Breast epithelium (tissue), 4 donors: ENCODE measurements around the gene PTCD2. TPM values are rescaled to one million over a fixed set of nuclear protein-coding genes. Genes with fewer than 3 reads are reported as not detected.

Source experiments
- DNase-seq, 2 donors: peaks; one replicate each; pipeline ENCODE4 v3.0.0-alpha.2; 2019; ENCODE audit warnings: low spot score in 2 of 2
- H3K27ac ChIP-seq, 2 donors: fragments of 200-600 bp; sonication (generic) in 1 of 2; one replicate each; pipeline ENCODE4 v1.5.1; 2016 to 2019; ENCODE audit warnings: mild to moderate bottlenecking in 1 of 2
- H3K27me3 ChIP-seq, 2 donors: fragments of 200-600 bp; sonication (generic) in 1 of 2; one replicate each; pipeline versions ENCODE4 v1.5.1 to v1.6.0; 2017 to 2019; ENCODE audit warnings: control low read depth in 1 of 2, mild to moderate bottlenecking in 1 of 2
- H3K36me3 ChIP-seq: fragments of 200-600 bp; one replicate; pipeline ENCODE4 v1.5.1; 2019
- H3K4me1 ChIP-seq, 2 donors: fragments of 200-600 bp; sonication (generic); one replicate each; pipeline ENCODE4 v1.5.1; 2016 to 2019; ENCODE audit warnings: control low read depth in 1 of 2
- H3K4me3 ChIP-seq, 3 donors: fragments of 200-600 bp; sonication (generic); 1 replicate in 2 of 3; 2 replicates in 1 of 3; pipeline ENCODE4 v1.5.1; 2016 to 2019; ENCODE audit warnings: mild to moderate bottlenecking in 3 of 3, moderate library complexity in 2 of 3
- H3K9me3 ChIP-seq, 2 donors: fragments of 200-600 bp; sonication (generic) in 1 of 2; one replicate each; pipeline ENCODE4 v1.5.1; 2016 to 2019; ENCODE audit warnings: control low read depth in 1 of 2
- CTCF ChIP-seq, 3 donors: fragments of 450-650 bp; IDR thresholded peaks; one replicate each; pipeline ENCODE4 v1.5.1; 2016 to 2017; ENCODE audit warnings: antibody characterized with exemption in 3 of 3, mild to moderate bottlenecking in 3 of 3, moderate library complexity in 3 of 3
- POLR2A ChIP-seq: fragments of 450-650 bp; IDR thresholded peaks from one replicate; pipeline ENCODE4 v1.6.1; 2016; ENCODE audit warnings: antibody characterized with exemption, mild to moderate bottlenecking, moderate library complexity
- POLR2AphosphoS5 ChIP-seq, 3 donors: sonication (generic); formaldehyde crosslinking; IDR thresholded peaks; one replicate each; pipeline ENCODE4 v1.6.1; 2017; ENCODE audit warnings: antibody characterized with exemption in 3 of 3
- intact Hi-C: fragments of 100-400 bp; cut with DNase I; formaldehyde crosslinking; loops from one replicate; pipeline ENCODE4 v1.15.1; 2023; ENCODE audit warnings: low total_unique reads
- total RNA-seq, 3 donors: library from RNA; depleted of rRNA; stranded (reverse); fragments of >200 nt; gene quantifications; one replicate each; pipeline ENCODE4 v1.1.0, GENCODE V29; 2016

Gene PTCD2
- total RNA-seq, 3 donors from 2014 or later: 5.6 to 10.1 (median 7.5) TPM

- DNase-seq: no peak
- Histone ChIP-seq H3K27ac (no peak overlapping the region), H3K4me3 (no peak overlapping the region), H3K36me3 (no peaks in the 10 kb centered on the region), H3K27me3 (no peaks in the 10 kb centered on the region), H3K4me1 (no peaks in the 10 kb centered on the region), H3K9me3 (no peaks in the 10 kb centered on the region)
- intact Hi-C loops: no loop called here
- no peak for TF ChIP-seq POLR2A
- no peak for TF ChIP-seq CTCF (IDR thresholded peaks at IDR 0.05)
- TF ChIP-seq POLR2AphosphoS5 (IDR thresholded peaks at IDR 0.05): no peak
Measured at GRCh38 chr5:72376381-72376780, 56.2 kb downstream of the PTCD2 start.

- Histone ChIP-seq H3K4me3 (no peak overlapping the region), H3K4me1 (no peaks in the 10 kb centered on the region), H3K36me3 (no peaks in the 10 kb centered on the region), H3K27ac (peak overlapping the region; percentile 10 to 41), H3K9me3 (no peaks in the 10 kb centered on the region), H3K27me3 (no peaks in the 10 kb centered on the region)
- TF ChIP-seq POLR2AphosphoS5 (IDR thresholded peaks at IDR 0.05) (peak in 1 of 3 donors; percentile 29), POLR2A (no peak)
- DNase-seq: no peak
- intact Hi-C loops: no loop called here
Measured at GRCh38 chr5:72377910-72378638, 57.9 kb downstream of the PTCD2 start.

- H3K27ac ChIP-seq: peak overlapping the region; percentile 40 to 41
- H3K36me3 ChIP-seq: no peaks in the 10 kb centered on the region
- no peaks in the 10 kb centered on the region for H3K9me3 ChIP-seq
- no peaks in the 10 kb centered on the region for H3K4me1 ChIP-seq
- DNase-seq: peak in 1 of 2 donors; percentile 51
- intact Hi-C loops: no loop called here
- TF ChIP-seq POLR2AphosphoS5 (IDR thresholded peaks at IDR 0.05) (peak in 2 of 3 donors; percentile 23 to 39), CTCF (IDR thresholded peaks at IDR 0.05) (no peak)
- no peaks in the 10 kb centered on the region for H3K27me3 ChIP-seq
- H3K4me3 ChIP-seq: no peak overlapping the region
Measured at GRCh38 chr5:72378639-72379289, 58.6 kb downstream of the PTCD2 start.

GRCh38 chr5:72379936-72380335 lies 59.8 kb downstream of the PTCD2 start:
- H3K27ac ChIP-seq: peak overlapping the region; percentile 12 to 14
- TF ChIP-seq POLR2A (no peak), POLR2AphosphoS5 (IDR thresholded peaks at IDR 0.05) (no peak)
- intact Hi-C loops: no loop called here

GRCh38 chr5:72380492-72381274 lies 60.5 kb downstream of the PTCD2 start:
- no peaks in the 10 kb centered on the region for H3K27me3 ChIP-seq
- no peaks in the 10 kb centered on the region for H3K4me1 ChIP-seq
- intact Hi-C loops: no loop called here
- no peak overlapping the region for H3K4me3 ChIP-seq
- DNase-seq: no peak
- no peaks in the 10 kb centered on the region for H3K36me3 ChIP-seq
- no peak for TF ChIP-seq CTCF (IDR thresholded peaks at IDR 0.05)
- TF ChIP-seq POLR2A: no peak
- TF ChIP-seq POLR2AphosphoS5 (IDR thresholded peaks at IDR 0.05): no peak
- H3K27ac ChIP-seq: peak overlapping the region; percentile 12 to 14
- H3K9me3 ChIP-seq: no peaks in the 10 kb centered on the region

More at GRCh38 chr5:72379936-72380335, 59.8 kb downstream of the PTCD2 start:
- H3K27me3 ChIP-seq: no peaks in the 10 kb centered on the region
- no peaks in the 10 kb centered on the region for H3K9me3 ChIP-seq
- no peak overlapping the region for H3K4me3 ChIP-seq
- H3K36me3 ChIP-seq: no peaks in the 10 kb centered on the region
- H3K4me1 ChIP-seq: no peaks in the 10 kb centered on the region
- no peak for DNase-seq
